HG02973 (cell line): ENCODE data around the gene GRN.
"Not testable (repeated sequence)": the region's sequence is repeated elsewhere in the genome, so short reads cannot be mapped to it uniquely, and the experiment has no call there.

Experiments used
- ATAC-seq: cut with Tn5 transposase; IDR thresholded peaks from one replicate; pipeline ENCODE4 v1.9.1; 2021; ENCODE audit warnings: moderate library complexity; ENCODE audit not compliant: unreplicated experiment

Gene GRN

GRCh38 chr17:44346064-44346844 lies 1.2 kb downstream of the GRN start:
- ATAC-seq = no peak

DNA sequence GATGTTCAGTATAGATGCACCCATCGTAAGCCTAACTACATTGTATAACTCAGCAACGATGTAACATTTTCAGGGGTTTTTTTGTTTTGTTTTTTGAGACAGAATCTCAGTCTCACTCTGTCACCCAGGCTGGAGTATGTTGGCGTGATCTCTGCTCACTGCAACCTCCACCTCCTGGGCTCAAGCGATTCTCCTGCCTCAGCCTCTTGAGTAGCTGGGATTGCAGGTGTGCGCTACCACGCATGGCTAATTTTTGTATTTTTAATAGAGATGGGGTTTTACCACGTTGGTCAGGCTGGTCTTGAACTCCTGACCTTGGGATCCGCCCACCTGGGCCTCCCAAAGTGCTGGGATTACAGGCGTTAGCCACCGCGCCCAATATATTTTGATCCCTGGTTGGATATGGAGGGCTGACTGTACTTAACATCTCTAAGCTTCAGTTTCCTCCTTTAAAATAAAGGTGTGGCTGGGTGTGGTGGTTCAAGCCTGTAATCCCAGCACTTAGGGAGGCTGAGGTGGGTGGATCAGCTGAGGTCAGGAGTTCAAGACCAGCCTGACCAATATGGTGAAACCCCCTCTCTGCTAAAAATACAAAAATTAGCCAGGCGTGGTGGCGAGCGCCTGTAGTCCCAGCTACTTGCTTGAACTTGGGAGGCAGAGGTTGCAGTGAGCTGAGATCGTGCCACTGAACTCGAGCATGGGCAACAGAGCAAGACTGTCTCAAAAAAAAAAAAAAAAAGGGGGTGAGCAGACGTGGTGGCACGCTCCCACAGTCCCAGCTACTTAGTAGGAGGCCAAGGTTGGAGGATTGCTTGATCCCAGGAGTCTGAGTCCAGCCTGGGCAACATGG lies 2.3 kb downstream of the GRN start:
- ATAC-seq = not testable (repeated sequence)

GRCh38 chr17:44348234-44348987 lies 3.3 kb downstream of the GRN start:
- peak; percentile 38 for ATAC-seq

- ATAC-seq = no peak
Observed at GRCh38 chr17:44348988-44349364, 3.9 kb downstream of the GRN start.

GRCh38 chr17:44349553-44350070 lies 4.5 kb downstream of the GRN start:
- ATAC-seq = no peak

- ATAC-seq = no peak
Observed at GRCh38 chr17:44350733-44351226, 5.7 kb downstream of the GRN start.

GRCh38 chr17:44351464-44351863 lies 6.4 kb downstream of the GRN start:
- ATAC-seq = no peak

GRCh38 chr17:44351961-44352827 lies 7.1 kb downstream of the GRN start:
- ATAC-seq = no peak

DNA sequence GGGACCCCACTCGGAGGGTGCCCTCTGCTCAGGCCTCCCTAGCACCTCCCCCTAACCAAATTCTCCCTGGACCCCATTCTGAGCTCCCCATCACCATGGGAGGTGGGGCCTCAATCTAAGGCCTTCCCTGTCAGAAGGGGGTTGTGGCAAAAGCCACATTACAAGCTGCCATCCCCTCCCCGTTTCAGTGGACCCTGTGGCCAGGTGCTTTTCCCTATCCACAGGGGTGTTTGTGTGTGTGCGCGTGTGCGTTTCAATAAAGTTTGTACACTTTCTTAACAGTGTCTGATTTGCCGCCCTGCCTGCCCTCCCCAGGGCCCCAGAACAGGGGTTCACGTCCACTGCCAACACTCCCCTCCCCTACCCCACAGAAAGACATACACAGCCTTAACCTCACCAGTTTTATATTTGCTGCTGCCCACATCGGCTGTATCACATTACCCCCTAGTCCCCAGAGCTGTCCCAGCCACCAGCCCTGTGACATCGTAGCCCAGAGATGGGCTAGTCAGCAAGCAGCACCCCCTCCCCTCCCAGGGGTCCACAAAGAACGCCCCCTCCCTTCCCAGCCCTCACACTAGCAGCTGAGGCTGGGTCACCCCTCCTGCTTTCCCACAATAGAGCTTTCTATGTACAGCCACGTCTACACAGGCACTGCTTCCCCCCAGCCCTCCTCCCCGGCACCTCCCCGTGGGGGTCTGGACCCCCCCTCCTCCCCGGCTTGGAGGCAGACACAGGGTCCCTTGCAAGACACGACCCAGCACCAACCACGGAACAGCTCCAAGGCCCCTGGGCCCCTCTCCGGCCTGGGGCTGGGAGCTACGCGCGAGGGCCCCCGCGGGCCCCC lies 7.9 kb downstream of the GRN start:
- ATAC-seq = no peak

- no peak for ATAC-seq
Observed at GRCh38 chr17:44353672-44354331, 8.7 kb downstream of the GRN start.

DNA sequence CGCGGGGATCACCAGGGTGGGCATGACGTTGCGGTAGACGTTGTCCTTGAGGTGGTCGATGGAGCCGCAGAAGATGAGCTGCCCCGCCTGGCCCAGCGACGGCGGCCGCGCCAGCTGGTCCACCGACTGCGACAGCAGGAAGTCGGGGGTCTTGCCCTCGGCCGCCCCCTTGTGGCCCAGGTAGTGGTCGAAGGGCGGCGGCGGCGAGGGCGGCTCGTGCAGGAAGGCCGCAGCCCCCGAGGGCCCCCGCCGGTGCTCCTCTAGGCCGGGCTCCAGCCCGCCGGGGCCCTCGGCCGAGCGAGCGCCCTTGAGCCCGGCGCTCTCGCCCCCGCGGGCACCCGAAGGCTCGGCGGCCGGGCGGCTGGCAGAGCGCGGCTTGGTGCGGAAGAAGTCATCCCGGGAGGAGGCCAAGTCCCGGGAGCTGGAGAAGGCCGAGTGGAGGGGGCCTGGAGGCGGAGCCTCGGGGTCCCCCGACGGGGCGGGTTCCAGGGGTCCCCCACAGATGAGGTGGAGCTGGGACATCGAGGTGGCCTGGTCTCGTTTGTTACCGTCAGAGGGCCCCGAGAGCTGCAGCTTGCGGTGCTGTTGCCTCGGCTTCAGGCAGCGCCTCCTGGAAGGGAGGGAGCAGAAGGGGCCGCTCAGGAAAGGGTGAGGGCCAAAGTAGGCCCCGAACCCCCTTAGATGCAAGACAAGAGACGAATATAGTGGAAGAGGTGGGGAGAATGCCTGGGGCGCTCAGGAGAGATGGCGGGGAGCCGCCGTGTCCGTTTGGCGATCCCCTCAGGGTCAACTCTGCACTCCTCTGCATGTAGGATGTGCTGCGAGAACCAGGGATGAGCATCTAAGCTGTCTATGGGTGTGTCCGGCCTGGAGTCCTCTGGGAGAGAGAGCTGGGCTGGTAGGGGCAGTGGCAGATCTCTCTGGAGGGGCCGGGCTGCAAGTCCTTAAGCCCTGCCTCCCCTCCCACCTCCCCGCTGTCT lies 9.8 kb downstream of the GRN start:
- ATAC-seq = no peak

DNA sequence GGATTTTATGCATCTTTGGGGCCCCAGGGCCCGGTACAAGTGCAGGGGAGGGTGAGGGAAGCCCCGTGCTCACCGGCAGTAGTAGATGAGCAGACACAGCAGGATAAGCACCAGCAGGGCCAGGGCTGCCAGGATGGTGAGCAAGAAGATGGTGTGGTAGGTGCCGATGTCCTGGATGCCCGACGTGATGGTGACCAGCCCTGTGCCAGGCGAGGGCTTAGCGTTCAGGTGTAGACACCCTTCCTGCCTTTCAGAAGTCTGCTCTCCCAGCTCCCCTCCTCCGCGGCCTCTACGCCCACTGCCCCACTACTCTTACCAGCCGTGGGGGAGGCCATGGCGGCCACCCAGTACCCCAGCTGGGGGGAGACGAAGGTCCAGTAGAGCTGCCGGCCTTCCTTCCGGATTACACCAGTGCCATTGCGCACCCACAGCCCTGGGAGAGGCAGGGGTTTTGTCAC lies 10.6 kb downstream of the GRN start:
- no peak for ATAC-seq

GRCh38 chr17:44356241-44356640 lies 11.1 kb downstream of the GRN start:
- no peak for ATAC-seq

DNA sequence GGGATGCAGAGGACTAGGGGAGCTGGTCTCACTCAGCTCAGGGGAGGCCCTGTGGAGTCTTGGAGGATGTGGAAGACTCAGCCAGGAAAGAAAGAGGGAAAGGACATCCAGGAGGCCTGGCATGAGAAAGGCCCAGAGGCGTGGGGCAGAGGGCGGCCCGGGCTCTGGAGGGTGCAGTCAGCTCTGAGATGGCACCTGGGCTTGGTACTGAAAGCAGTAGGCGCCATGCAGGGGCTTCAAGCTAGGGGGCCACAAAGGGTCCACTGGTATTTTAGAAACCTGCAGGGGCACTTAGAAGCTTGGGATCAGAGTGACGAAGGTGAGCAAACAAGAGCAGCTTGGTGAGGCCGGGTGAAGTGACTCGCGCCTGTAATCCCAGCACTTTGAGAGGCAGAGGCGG lies 13.0 kb downstream of the GRN start:
- no peak for ATAC-seq

GRCh38 chr17:44359006-44359405 lies 13.9 kb downstream of the GRN start:
- ATAC-seq = no peak

- no peak for ATAC-seq
Observed at GRCh38 chr17:44359458-44360143, 14.5 kb downstream of the GRN start.

DNA sequence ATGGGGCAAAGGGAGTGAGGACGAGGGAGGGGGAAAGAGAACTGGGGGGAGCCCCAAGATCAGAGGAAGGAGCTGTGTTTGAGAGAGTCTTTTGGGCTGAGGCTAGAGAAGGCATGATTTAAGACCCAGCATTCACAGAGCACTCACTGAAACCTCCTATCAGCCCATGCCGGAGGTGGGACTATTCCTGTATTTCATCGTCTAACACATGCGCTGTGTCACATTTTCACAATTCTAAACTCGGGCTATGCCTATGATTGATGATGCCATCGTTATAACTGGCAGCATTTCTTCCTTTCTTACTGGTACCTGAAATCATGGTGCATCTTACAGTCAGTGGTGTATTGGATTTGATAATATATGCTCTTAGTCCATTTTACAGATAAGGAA lies 15.0 kb downstream of the GRN start:
- no peak for ATAC-seq
